OCI-LY3 (cell line): ENCODE measurements around the gene SLC37A1.

Source experiments
- EZH2phosphoT487 ChIP-seq: fragments of 200-600 bp; shearing (Covaris generic); IDR thresholded peaks from 2 replicates; pipeline ENCODE4 v1.6.1; 2018; ENCODE audit warnings: antibody characterized with exemption, mixed run types, low read depth
- TF ChIP-seq, protein P1 (sequence below): fragments of 200-600, 300-600 bp; sonication (generic); IDR thresholded peaks from 2 replicates; pipeline ENCODE4 v1.5.1; 2014; ENCODE audit warnings: antibody characterized with exemption, low read length, low read depth

GRCh38 chr21:42486531-42486930 is 27.1 kb upstream of the SLC37A1 start:
- TF ChIP-seq, protein P1, sequence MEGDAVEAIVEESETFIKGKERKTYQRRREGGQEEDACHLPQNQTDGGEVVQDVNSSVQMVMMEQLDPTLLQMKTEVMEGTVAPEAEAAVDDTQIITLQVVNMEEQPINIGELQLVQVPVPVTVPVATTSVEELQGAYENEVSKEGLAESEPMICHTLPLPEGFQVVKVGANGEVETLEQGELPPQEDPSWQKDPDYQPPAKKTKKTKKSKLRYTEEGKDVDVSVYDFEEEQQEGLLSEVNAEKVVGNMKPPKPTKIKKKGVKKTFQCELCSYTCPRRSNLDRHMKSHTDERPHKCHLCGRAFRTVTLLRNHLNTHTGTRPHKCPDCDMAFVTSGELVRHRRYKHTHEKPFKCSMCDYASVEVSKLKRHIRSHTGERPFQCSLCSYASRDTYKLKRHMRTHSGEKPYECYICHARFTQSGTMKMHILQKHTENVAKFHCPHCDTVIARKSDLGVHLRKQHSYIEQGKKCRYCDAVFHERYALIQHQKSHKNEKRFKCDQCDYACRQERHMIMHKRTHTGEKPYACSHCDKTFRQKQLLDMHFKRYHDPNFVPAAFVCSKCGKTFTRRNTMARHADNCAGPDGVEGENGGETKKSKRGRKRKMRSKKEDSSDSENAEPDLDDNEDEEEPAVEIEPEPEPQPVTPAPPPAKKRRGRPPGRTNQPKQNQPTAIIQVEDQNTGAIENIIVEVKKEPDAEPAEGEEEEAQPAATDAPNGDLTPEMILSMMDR, result no peak
- no peak for TF ChIP-seq EZH2phosphoT487
